T-cell (primary cell): Measurements from ENCODE around the gene ZNF648. TPM values are rescaled to one million over a fixed set of nuclear protein-coding genes. Genes with fewer than 3 reads are reported as not detected.

ENCODE experiments used
- ATAC-seq, 4 experiments: fragments of 200-7000 bp in 3 of 4; fragments of 150-1000 bp in 1 of 4; cut with Tn5 transposase; replicated peaks in 1 of 4; 1 replicate in 3 of 4; 2 replicates in 1 of 4; pipeline ENCODE4 v1.10.0; 2021; ENCODE audit warnings: moderate library complexity in 3 of 4, mild to moderate bottlenecking in 2 of 4, moderate number of reproducible peaks in 1 of 4
- CTCF ChIA-PET, 2 donors: fragments of 300-600 bp; sonication (Branson Sonifier 250); formaldehyde crosslinking; loops; one replicate each; lab custom pipeline; 2022; ENCODE audit warnings: antibody characterized with exemption in 2 of 2; lab: Charles Lee
- POLR2A ChIA-PET, 2 donors: fragments of 300-600 bp; sonication (Branson Sonifier 250); formaldehyde crosslinking; loops; one replicate each; lab custom pipeline; 2022; ENCODE audit warnings: antibody characterized with exemption in 2 of 2; lab: Charles Lee
- DNase-seq, 35 experiments: peaks; one replicate each; pipeline versions ENCODE4 v3.0.0 to v3.0.0-alpha.2; 2013 to 2023
- H3K27ac ChIP-seq: one replicate; pipeline ENCODE4 v1.5.1; 2013; ENCODE audit warnings: low read length
- H3K27me3 ChIP-seq, 2 experiments: replicated peaks in 1 of 2; 1 replicate in 1 of 2; 2 replicates in 1 of 2; pipeline versions ENCODE4 v1.6.1 to v1.7.0; 2013; ENCODE audit warnings: low read length in 1 of 2, mixed read lengths in 1 of 2; ENCODE audit not compliant: control insufficient read depth in 2 of 2, insufficient read depth in 2 of 2; ENCODE audit errors: extremely low read depth in 1 of 2
- H3K36me3 ChIP-seq, 2 donors: 1 replicate in 1 of 2; 2 replicates in 1 of 2; pipeline versions ENCODE4 v1.6.1 to v1.7.0; 2013; ENCODE audit warnings: low read length in 1 of 2; ENCODE audit not compliant: control insufficient read depth in 2 of 2, insufficient read depth in 1 of 2; ENCODE audit errors: extremely low read depth in 1 of 2
- H3K4me1 ChIP-seq, 2 experiments: 1 replicate in 1 of 2; 2 replicates in 1 of 2; pipeline versions ENCODE4 v1.6.1 to v1.7.0; 2013; ENCODE audit warnings: low read length in 2 of 2, mixed read lengths in 1 of 2; ENCODE audit not compliant: insufficient read depth in 2 of 2, control insufficient read depth in 1 of 2; ENCODE audit errors: extremely low read depth in 1 of 2
- H3K4me3 ChIP-seq, 2 donors: 1 replicate in 1 of 2; 2 replicates in 1 of 2; pipeline versions ENCODE4 v1.5.1 to v1.7.0; 2013; ENCODE audit warnings: mild to moderate bottlenecking in 2 of 2, low read length in 1 of 2, moderate library complexity in 1 of 2; ENCODE audit not compliant: control insufficient read depth in 1 of 2; ENCODE audit errors: extremely low read depth in 1 of 2
- H3K9me3 ChIP-seq: 2 replicates; pipeline ENCODE4 v1.7.0; 2013
- H3K27ac Mint-ChIP-seq, 2 donors: one replicate each; pipeline ENCODE4 v1.8.0; 2020 to 2021; ENCODE audit warnings: mild to moderate bottlenecking in 2 of 2, mixed read lengths in 2 of 2
- H3K27me3 Mint-ChIP-seq, 2 donors: one replicate each; pipeline ENCODE4 v1.8.0; 2021 to 2022; ENCODE audit warnings: mixed read lengths in 2 of 2
- H3K36me3 Mint-ChIP-seq: one replicate; pipeline ENCODE4 v1.8.0; 2021; ENCODE audit warnings: mixed read lengths
- H3K4me1 Mint-ChIP-seq, 3 donors: one replicate each; pipeline ENCODE4 v1.8.0; 2020 to 2022; ENCODE audit warnings: mixed read lengths in 3 of 3, mild to moderate bottlenecking in 1 of 3
- H3K4me3 Mint-ChIP-seq, 3 donors: one replicate each; pipeline ENCODE4 v1.8.0; 2020 to 2022; ENCODE audit warnings: mild to moderate bottlenecking in 3 of 3, mixed read lengths in 3 of 3, moderate library complexity in 3 of 3
- H3K9me3 Mint-ChIP-seq, 3 donors: one replicate each; pipeline ENCODE4 v1.8.0; 2020 to 2022; ENCODE audit warnings: mixed read lengths in 3 of 3
- WGBS: methylation state at CpG from one replicate; pipeline ENCODE4 v1.1.5; 2013; ENCODE audit warnings: missing lambda C conversion rate; ENCODE audit not compliant: insufficient coverage; 5-methylcytosine and 5-hydroxymethylcytosine counted together
- total RNA-seq, 35 experiments: library from RNA in 6 of 35; stranded (reverse) in 6 of 35; fragments of 120-200 nt in 1 of 35; gene quantifications; one replicate each; pipeline versions ENCODE4 v1.2.1 to v1.2.4 and lab custom pipeline; 2013 to 2026

Gene ZNF648
- total RNA-seq (not detected), total RNA-seq (lab: John Stamatoyannopoulos, UW) (0 to 0.07 (median 0) reads per million in 29 experiments)
- total RNA-seq (2013), result not detected

- 34% methylated on average over 4 of the region's 4 CpGs for WGBS
- H3K9me3 Mint-ChIP-seq, result no peaks in the 10 kb centered on the region
- Histone ChIP-seq H3K27ac (no peak within 1 kb of the TSS), H3K36me3 (no peaks in the 10 kb centered on the region), H3K27me3 (peaks cover 6 to 37% of the 10 kb centered on the region in 2 experiments), H3K4me3 (no peak within 1 kb of the TSS), H3K4me1 (peaks cover 0 to 3% of the 10 kb centered on the region in 2 experiments), H3K9me3 (no peaks in the 10 kb centered on the region)
- no peak for DNase-seq
- ChIA-PET CTCF (no interaction called here), POLR2A (no interaction called here)
- peaks cover 4 to 6% (median 4%) of the 10 kb centered on the region in 3 donors for H3K4me1 Mint-ChIP-seq
- H3K27ac Mint-ChIP-seq, result no peak within 1 kb of the TSS
- no peaks in the 10 kb centered on the region for H3K36me3 Mint-ChIP-seq
- no peak within 1 kb of the TSS for H3K4me3 Mint-ChIP-seq
- no peak for ATAC-seq
- H3K27me3 Mint-ChIP-seq, result peaks cover 65 to 66% of the 10 kb centered on the region in 2 donors
Measured at GRCh38 chr1:182061594-182061993, at the start of gene ZNF648. Gene ZNF648 (minus strand): TSS chr1:182061712. CDS start chr1:182058010, 3,702 bp downstream.

- CTCF ChIA-PET, result no interaction called here
- WGBS, result 96% methylated on average over 5 of the region's 6 CpGs
- no peaks in the 10 kb centered on the region for H3K36me3 Mint-ChIP-seq
Measured at GRCh38 chr1:182110635-182111034, 49.1 kb upstream of the ZNF648 start.

GRCh38 chr1:182109771-182110170 is 48.3 kb upstream of the ZNF648 start:
- Histone ChIP-seq H3K36me3 (no peaks in the 10 kb centered on the region), H3K27me3 (peaks cover 0 to 17% of the 10 kb centered on the region in 2 experiments), H3K4me1 (no peaks in the 10 kb centered on the region), H3K4me3 (no peak overlapping the region), H3K27ac (no peak overlapping the region), H3K9me3 (no peaks in the 10 kb centered on the region)
- Mint-ChIP-seq H3K27ac (no peak overlapping the region), H3K36me3 (no peaks in the 10 kb centered on the region), H3K9me3 (peaks cover 0 to 6% (median 0%) of the 10 kb centered on the region in 3 donors), H3K4me1 (peaks cover 2 to 4% (median 3%) of the 10 kb centered on the region in 3 donors), H3K27me3 (peaks cover 19 to 22% of the 10 kb centered on the region in 2 donors), H3K4me3 (no peak overlapping the region)
- CTCF ChIA-PET, result interaction anchor here in 1 of 2 donors (0.6 kb wide), 2 partner anchors 46 to 246 kb away, joined by 3 to 7 read pairs; no protein-coding TSS in a partner anchor
- DNase-seq (no peak), ATAC-seq (no peak)
- WGBS, result no CpG with 5 or more reads among the region's 3 CpGs
- POLR2A ChIA-PET, result interaction anchor here in 1 of 2 donors (0.6 kb wide), 1 partner anchor 24 kb away, joined by 3 read pairs; no protein-coding TSS in a partner anchor

More at GRCh38 chr1:182110635-182111034, 49.1 kb upstream of the ZNF648 start:
- POLR2A ChIA-PET, result no interaction called here
- Mint-ChIP-seq H3K4me1 (peaks cover 3 to 7% (median 4%) of the 10 kb centered on the region in 3 donors), H3K4me3 (no peak overlapping the region), H3K9me3 (peaks cover 0 to 6% (median 0%) of the 10 kb centered on the region in 3 donors), H3K27ac (no peak overlapping the region), H3K27me3 (peaks cover 14 to 16% of the 10 kb centered on the region in 2 donors)
- H3K4me1 ChIP-seq, result no peaks in the 10 kb centered on the region
- peaks cover 0 to 18% of the 10 kb centered on the region in 2 experiments for H3K27me3 ChIP-seq
- ATAC-seq (no peak), DNase-seq (no peak)
- no peak overlapping the region for H3K27ac ChIP-seq
- H3K36me3 ChIP-seq, result no peaks in the 10 kb centered on the region
- H3K4me3 ChIP-seq, result no peak overlapping the region
- no peaks in the 10 kb centered on the region for H3K9me3 ChIP-seq

GRCh38 chr1:182107209-182107608 is 45.7 kb upstream of the ZNF648 start:
- no peak for DNase-seq
- ATAC-seq, result no peak
- no peaks in the 10 kb centered on the region for H3K36me3 Mint-ChIP-seq
- no peak overlapping the region for H3K4me3 ChIP-seq
- peaks cover 18 to 19% of the 10 kb centered on the region in 2 donors for H3K27me3 Mint-ChIP-seq
- H3K4me1 ChIP-seq, result no peaks in the 10 kb centered on the region
- POLR2A ChIA-PET, result no interaction called here
- no peak overlapping the region for H3K4me3 Mint-ChIP-seq
- no peak overlapping the region for H3K27ac Mint-ChIP-seq
- WGBS, result 65% methylated on average over 2 of the region's 2 CpGs
- CTCF ChIA-PET, result interaction anchor here in 1 of 2 donors (0.6 kb wide), 1 partner anchor 90 kb away, joined by 3 read pairs; no protein-coding TSS in a partner anchor
- no peaks in the 10 kb centered on the region for H3K36me3 ChIP-seq
- H3K27ac ChIP-seq, result no peak overlapping the region
- H3K4me1 Mint-ChIP-seq, result no peaks in the 10 kb centered on the region
- H3K9me3 ChIP-seq, result no peaks in the 10 kb centered on the region
- peaks cover 0 to 4% of the 10 kb centered on the region in 2 experiments for H3K27me3 ChIP-seq
- peaks cover 0 to 6% (median 0%) of the 10 kb centered on the region in 3 donors for H3K9me3 Mint-ChIP-seq

- H3K4me3 Mint-ChIP-seq, result no peak overlapping the region
- H3K27ac Mint-ChIP-seq, result no peak overlapping the region
- Histone ChIP-seq H3K4me1 (no peaks in the 10 kb centered on the region), H3K27ac (no peak overlapping the region), H3K4me3 (no peak overlapping the region), H3K9me3 (no peaks in the 10 kb centered on the region), H3K27me3 (peaks cover 0 to 7% of the 10 kb centered on the region in 2 experiments), H3K36me3 (no peaks in the 10 kb centered on the region)
- 100% methylated on average over 1 of the region's 3 CpGs for WGBS
- H3K27me3 Mint-ChIP-seq, result peaks cover 10 to 14% of the 10 kb centered on the region in 2 donors
- H3K9me3 Mint-ChIP-seq, result peaks cover 0 to 4% (median 0%) of the 10 kb centered on the region in 3 donors
- no peaks in the 10 kb centered on the region for H3K36me3 Mint-ChIP-seq
- DNase-seq (no peak), ATAC-seq (no peak)
- CTCF ChIA-PET, result no interaction called here
- no peaks in the 10 kb centered on the region for H3K4me1 Mint-ChIP-seq
- POLR2A ChIA-PET, result no interaction called here
Measured at GRCh38 chr1:182102043-182102416, 40.5 kb upstream of the ZNF648 start.

- ATAC-seq, result no peak
- WGBS, result 61% methylated on average over 3 of the region's 8 CpGs
- Mint-ChIP-seq H3K4me3 (no peak overlapping the region), H3K4me1 (no peaks in the 10 kb centered on the region), H3K36me3 (no peaks in the 10 kb centered on the region), H3K9me3 (peaks cover 0 to 4% (median 0%) of the 10 kb centered on the region in 3 donors), H3K27ac (no peak overlapping the region), H3K27me3 (peaks cover 9 to 12% of the 10 kb centered on the region in 2 donors)
- Histone ChIP-seq H3K27ac (no peak overlapping the region), H3K9me3 (no peaks in the 10 kb centered on the region), H3K4me3 (no peak overlapping the region), H3K4me1 (no peaks in the 10 kb centered on the region), H3K36me3 (no peaks in the 10 kb centered on the region), H3K27me3 (peaks cover 3 to 7% of the 10 kb centered on the region in 2 experiments)
- ChIA-PET CTCF (no interaction called here), POLR2A (interaction anchor here in 1 of 2 donors (0.7 kb wide), 1 partner anchor 9 kb away, joined by 4 read pairs; no protein-coding TSS in a partner anchor)
- no peak for DNase-seq
Measured at GRCh38 chr1:182101415-182102042, 40.0 kb upstream of the ZNF648 start.
